ENCODE measurements around the gene RFPL3. TPM values are rescaled to one million over a fixed set of nuclear protein-coding genes. Genes with fewer than 3 reads are reported as not detected.
A peak's percentile ranks its signal among the peaks of the same experiment; 100 is the strongest.

RFPL3 gene
- total and polyA plus RNA-seq, 5 experiments from 2014 or later: not detected

DNA sequence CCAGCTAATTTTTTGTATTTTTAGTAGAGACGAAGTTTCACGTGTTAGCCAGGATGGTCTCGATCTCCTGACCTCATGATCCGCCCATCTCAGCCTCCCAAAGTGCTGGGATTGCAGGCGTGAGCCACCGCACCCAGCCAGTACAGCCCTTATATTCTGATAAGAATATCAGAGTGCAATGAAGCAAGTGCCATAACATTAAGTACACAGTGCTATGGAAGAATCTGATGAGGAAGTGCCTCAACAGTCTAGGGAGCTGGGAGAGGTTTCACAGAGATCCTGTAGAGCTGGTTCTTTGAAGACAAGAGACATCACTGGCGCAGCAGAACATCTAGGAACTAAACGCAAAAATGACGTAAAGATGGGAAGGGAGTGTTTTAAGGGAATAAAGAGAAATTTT, 52.3 kb downstream of the RFPL3 start:
- Mint-ChIP-seq H3K36me3 (peaks cover 0 to 43% (median 13%) of the 10 kb centered on the region in 3 donors), H3K9me3 (no peaks in the 10 kb centered on the region), H3K4me1 (peaks cover 19 to 65% (median 51%) of the 10 kb centered on the region in 4 donors), H3K27ac (peak overlapping the region in 9 of 10 donors; percentile 3 to 83 (median 14)), H3K4me3 (peak overlapping the region; percentile 94 to 99 (median 98)), H3K27me3 (no peaks in the 10 kb centered on the region)
- no peak for DNase-seq
- POLR2A ChIA-PET: no interaction called here
- ATAC-seq: no peak

GRCh38 chr22:32410459-32410858, 52.8 kb downstream of the RFPL3 start:
- peaks cover 19 to 65% (median 51%) of the 10 kb centered on the region in 4 donors for H3K4me1 Mint-ChIP-seq
- no peak for ATAC-seq
- H3K4me3 Mint-ChIP-seq: peak overlapping the region; percentile 94 to 99 (median 98)
- no peak for DNase-seq
- H3K36me3 Mint-ChIP-seq: peaks cover 0 to 38% (median 13%) of the 10 kb centered on the region in 3 donors
- H3K9me3 Mint-ChIP-seq: no peaks in the 10 kb centered on the region
- peaks cover 0 to 1% (median 0%) of the 10 kb centered on the region in 5 donors for H3K27me3 Mint-ChIP-seq
- POLR2A ChIA-PET: interaction anchor here (3.2 kb wide), 1 partner anchor 64 kb away, joined by 20 read pairs; the partner anchor contains the start of gene FBXO7
- peak overlapping the region in 7 of 10 donors; percentile 57 to 98 (median 97) for H3K27ac Mint-ChIP-seq

Other genes with a start within 250 kb of the RFPL3 start
- gene C22orf42, start 198.6 kb upstream of the RFPL3 start, total RNA-seq: not detected
- gene C22orf42, start 198.6 kb upstream of the RFPL3 start, polyA plus RNA-seq: not detected
- gene RFPL2, start 152.8 kb upstream of the RFPL3 start, total RNA-seq: under 1 TPM; 0.69 to 0.81 TPM
- gene RFPL2, start 152.8 kb upstream of the RFPL3 start, polyA plus RNA-seq: 1 to 10 TPM in 1 of 3 donors, not detected in 2; 2.4 TPM
- gene SLC5A4, start 102.5 kb upstream of the RFPL3 start, total RNA-seq: not detected
- gene SLC5A4, start 102.5 kb upstream of the RFPL3 start, polyA plus RNA-seq: not detected
- 10 to 100 TPM; 54.7 to 57.9 TPM for gene RTCB, start 54.4 kb downstream of the RFPL3 start, total RNA-seq
- 100 to 1,000 TPM; 103 to 109 (median 106) TPM for gene RTCB, start 54.4 kb downstream of the RFPL3 start, polyA plus RNA-seq
- gene BPIFC, start 106.6 kb downstream of the RFPL3 start, total RNA-seq: not detected
- gene BPIFC, start 106.6 kb downstream of the RFPL3 start, polyA plus RNA-seq: not detected
- 100 to 1,000 TPM in 1 of 2 experiments, 10 to 100 TPM in 1; 97.5 to 103 TPM for gene FBXO7, start 116.9 kb downstream of the RFPL3 start, total RNA-seq
- gene FBXO7, start 116.9 kb downstream of the RFPL3 start, polyA plus RNA-seq: 100 to 1,000 TPM; 126 to 149 (median 146) TPM

Data from naive thymus-derived CD8-positive, alpha-beta T cell (primary cell).